GM23248 (cell line): ENCODE data around the gene DOK3. TPM values are rescaled to one million over a fixed set of nuclear protein-coding genes. Genes with fewer than 3 reads are reported as not detected.

Experiments used
- DNase-seq: peaks from one replicate; pipeline ENCODE4 v3.0.0-alpha.2; 2015
- H2AFZ ChIP-seq: fragments of 200-600 bp; sonication (generic); 2 replicates; pipeline ENCODE4 v1.6.1; 2016; ENCODE audit warnings: antibody characterized with exemption
- H3F3A ChIP-seq: fragments of 200-600 bp; sonication (generic); 2 replicates; pipeline ENCODE4 v1.6.1; 2016; ENCODE audit warnings: mild to moderate bottlenecking, antibody characterized with exemption, mixed run types; ENCODE audit not compliant: insufficient read depth
- H3K27ac ChIP-seq: fragments of 200-600 bp; sonication (generic); 2 replicates; pipeline ENCODE4 v1.5.1; 2016; ENCODE audit warnings: mild to moderate bottlenecking
- H3K27me3 ChIP-seq: fragments of 200-600 bp; sonication (generic); replicated peaks from 2 replicates; pipeline ENCODE4 v1.6.1; 2016; ENCODE audit warnings: mild to moderate bottlenecking; ENCODE audit not compliant: insufficient read depth
- H3K36me3 ChIP-seq: fragments of 200-600 bp; sonication (generic); 2 replicates; pipeline ENCODE4 v1.6.1; 2016; ENCODE audit warnings: low read depth, mild to moderate bottlenecking
- H3K4me1 ChIP-seq: fragments of 200-600 bp; sonication (generic); 2 replicates; pipeline ENCODE4 v1.6.1; 2016; ENCODE audit warnings: mild to moderate bottlenecking; ENCODE audit not compliant: insufficient read depth
- H3K4me2 ChIP-seq: fragments of 200-600 bp; sonication (generic); one replicate; pipeline ENCODE4 v1.6.1; 2016; ENCODE audit warnings: mild to moderate bottlenecking; ENCODE audit not compliant: unreplicated experiment
- H3K4me3 ChIP-seq: fragments of 200-600 bp; sonication (generic); 2 replicates; pipeline ENCODE4 v1.5.1; 2016; ENCODE audit warnings: mild to moderate bottlenecking
- H3K79me2 ChIP-seq: fragments of 200-600 bp; sonication (generic); 2 replicates; pipeline ENCODE4 v1.6.1; 2016; ENCODE audit warnings: mild to moderate bottlenecking; ENCODE audit not compliant: insufficient read depth
- H3K9ac ChIP-seq: fragments of 200-600 bp; sonication (generic); 2 replicates; pipeline ENCODE4 v1.6.1; 2016; ENCODE audit warnings: mild to moderate bottlenecking
- H3K9me2 ChIP-seq: fragments of 200-600 bp; sonication (generic); 2 replicates; pipeline ENCODE4 v1.6.1; 2016; ENCODE audit warnings: mixed run types, mild to moderate bottlenecking, moderate library complexity; ENCODE audit not compliant: insufficient read depth
- H3K9me3 ChIP-seq: fragments of 200-600 bp; sonication (generic); one replicate; pipeline ENCODE4 v1.6.1; 2017; ENCODE audit warnings: low read depth
- H4K20me1 ChIP-seq: fragments of 200-600 bp; sonication (generic); 2 replicates; pipeline ENCODE4 v1.6.0; 2016; ENCODE audit not compliant: insufficient read depth
- EZH2 ChIP-seq: fragments of 200-600 bp; sonication (generic); IDR thresholded peaks from 2 replicates; pipeline ENCODE4 v1.6.1; 2018; ENCODE audit warnings: antibody characterized with exemption, mild to moderate bottlenecking; ENCODE audit not compliant: insufficient read depth, poor library complexity, severe bottlenecking
- EZH2phosphoT487 ChIP-seq: fragments of 200-600 bp; sonication (generic); IDR thresholded peaks from 2 replicates; pipeline ENCODE4 v1.6.1; 2018; ENCODE audit warnings: antibody characterized with exemption, moderate library complexity, mild to moderate bottlenecking, low read depth; ENCODE audit not compliant: insufficient read depth
- WGBS, 2 experiments: methylation state at CpG; one replicate each; pipeline ENCODE4 v1.1.6; 2015 to 2017; ENCODE audit warnings: low lambda C conversion rate in 2 of 2, low coverage in 1 of 2; ENCODE audit errors: missing lambda C conversion rate in 2 of 2; 5-methylcytosine and 5-hydroxymethylcytosine counted together
- in situ Hi-C: fragments of 300-500 bp; cut with MboI; formaldehyde crosslinking; loops from 2 replicates; pipeline ENCODE4 v1.15.0; 2020
- polyA plus RNA-seq: library from polyadenylated mRNA; unstranded; fragments of >200 nt; fragmentation: Nextera tagmentation; extraction: Ambion mirVana; gene quantifications from 2 replicates; pipeline ENCODE4 v1.2.1, GENCODE V29; 2016
- total RNA-seq: library from RNA; depleted of rRNA; stranded (reverse); fragments of >200 nt; shearing (Covaris generic); gene quantifications from 2 replicates; pipeline ENCODE4 v1.2.3, GENCODE V29; 2014; rRNA removed

The DOK3 gene, protein sequence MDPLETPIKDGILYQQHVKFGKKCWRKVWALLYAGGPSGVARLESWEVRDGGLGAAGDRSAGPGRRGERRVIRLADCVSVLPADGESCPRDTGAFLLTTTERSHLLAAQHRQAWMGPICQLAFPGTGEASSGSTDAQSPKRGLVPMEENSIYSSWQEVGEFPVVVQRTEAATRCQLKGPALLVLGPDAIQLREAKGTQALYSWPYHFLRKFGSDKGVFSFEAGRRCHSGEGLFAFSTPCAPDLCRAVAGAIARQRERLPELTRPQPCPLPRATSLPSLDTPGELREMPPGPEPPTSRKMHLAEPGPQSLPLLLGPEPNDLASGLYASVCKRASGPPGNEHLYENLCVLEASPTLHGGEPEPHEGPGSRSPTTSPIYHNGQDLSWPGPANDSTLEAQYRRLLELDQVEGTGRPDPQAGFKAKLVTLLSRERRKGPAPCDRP
- 0.25 and 0.97 TPM in 2 replicates for total RNA-seq
- polyA plus RNA-seq, result 0.76 and 0.80 TPM in 2 replicates

DNA sequence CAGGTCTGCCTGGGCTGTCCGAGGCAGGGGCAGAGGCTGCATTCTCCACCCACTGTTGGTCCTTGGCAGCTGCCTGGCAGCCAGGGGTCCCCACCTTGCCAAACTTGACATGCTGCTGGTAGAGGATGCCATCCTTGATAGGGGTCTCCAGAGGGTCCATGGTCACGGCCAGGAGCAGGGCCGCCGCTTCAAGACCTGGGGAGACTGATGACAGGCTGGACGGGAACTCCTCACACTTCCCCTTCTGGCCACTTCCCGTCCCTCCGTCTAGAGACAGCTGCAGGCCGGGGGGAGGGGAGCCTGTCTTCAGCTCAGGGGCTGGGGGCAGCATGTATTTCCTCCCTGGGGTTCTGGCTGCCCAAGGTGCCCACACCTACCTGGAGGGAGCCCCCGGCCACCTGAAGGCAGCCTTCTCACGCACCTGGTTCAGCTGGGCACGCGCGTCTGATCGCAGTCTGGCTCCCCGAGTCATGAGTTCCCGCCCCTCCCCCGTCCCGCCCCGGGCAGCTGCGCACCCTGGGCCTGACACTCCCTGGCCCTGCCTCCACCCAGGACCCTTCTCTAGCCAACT is at the start of gene DOK3:
TSS of gene DOK3 (minus strand) at position 446 of the 571 bp plus-strand sequence. CDS start at position 160, 286 bp downstream.
- H3K4me3 ChIP-seq, result no peak within 1 kb of the TSS

DNA sequence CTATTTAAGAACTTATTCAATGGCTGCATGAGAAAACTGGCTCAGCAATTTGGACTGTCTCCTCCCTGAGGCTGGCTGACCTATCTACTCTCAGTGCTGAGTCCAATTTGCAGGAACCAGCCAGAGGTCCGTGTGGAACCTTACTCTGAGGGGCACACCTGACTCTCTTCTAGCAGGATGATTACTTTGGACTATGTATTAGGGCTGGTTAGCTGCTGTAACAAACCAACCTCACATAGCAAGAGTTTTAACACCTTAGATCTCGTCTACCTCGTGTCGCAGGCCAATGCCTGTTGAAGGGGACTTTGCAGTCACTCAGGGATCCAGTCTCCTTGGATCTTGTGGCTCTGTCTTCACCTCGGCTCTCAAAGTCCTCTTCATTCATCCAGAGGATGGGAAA is 48.2 kb upstream of the DOK3 start:
- Histone ChIP-seq H3K9me3 (no peaks in the 10 kb centered on the region), H3K27me3 (no peaks in the 10 kb centered on the region; the same call in 1 of the 2 replicates), H2AFZ (no peak overlapping the region), H3K4me2 (no peak overlapping the region), H4K20me1 (no peaks in the 10 kb centered on the region), H3K4me3 (no peak overlapping the region), H3K27ac (no peak overlapping the region), H3K36me3 (no peaks in the 10 kb centered on the region), H3K79me2 (peaks cover 18% of the 10 kb centered on the region), H3K9me2 (no peaks in the 10 kb centered on the region), H3K4me1 (peaks cover 7% of the 10 kb centered on the region), H3F3A (peaks cover 4% of the 10 kb centered on the region; the same call in 1 of the 2 replicates), H3K9ac (no peak overlapping the region)
- 74 to 85% methylated on average over 5 of the region's 5 CpGs for WGBS, 2 experiments
- DNase-seq, result no peak
- in situ Hi-C loops, result no loop called here
- TF ChIP-seq EZH2 (no peak), EZH2phosphoT487 (no peak)

More for the DNA sequence above, at the start of gene DOK3:
- 61 to 66% methylated on average over 8 to 17 of the region's 20 CpGs for WGBS, 2 experiments
- H3K9ac ChIP-seq, result no peak within 1 kb of the TSS
- H3K27me3 ChIP-seq, result no peaks in the 10 kb centered on the region
- TF ChIP-seq EZH2 (no peak), EZH2phosphoT487 (no peak)
- no peaks in the 10 kb centered on the region; the same call in 1 of the 2 replicates for H3K36me3 ChIP-seq
- H3K9me3 ChIP-seq, result no peaks in the 10 kb centered on the region
- H4K20me1 ChIP-seq, result no peaks in the 10 kb centered on the region
- H3K4me1 ChIP-seq, result no peaks in the 10 kb centered on the region
- no peaks in the 10 kb centered on the region for H3K9me2 ChIP-seq
- no peak within 1 kb of the TSS for H3K27ac ChIP-seq
- no peaks in the 10 kb centered on the region for H3F3A ChIP-seq
- no peak within 1 kb of the TSS for H2AFZ ChIP-seq
- H3K79me2 ChIP-seq, result peaks cover 6% of the 10 kb centered on the region
- DNase-seq, result no peak
- no peak within 1 kb of the TSS for H3K4me2 ChIP-seq
- in situ Hi-C loops, result no loop called here

DNA sequence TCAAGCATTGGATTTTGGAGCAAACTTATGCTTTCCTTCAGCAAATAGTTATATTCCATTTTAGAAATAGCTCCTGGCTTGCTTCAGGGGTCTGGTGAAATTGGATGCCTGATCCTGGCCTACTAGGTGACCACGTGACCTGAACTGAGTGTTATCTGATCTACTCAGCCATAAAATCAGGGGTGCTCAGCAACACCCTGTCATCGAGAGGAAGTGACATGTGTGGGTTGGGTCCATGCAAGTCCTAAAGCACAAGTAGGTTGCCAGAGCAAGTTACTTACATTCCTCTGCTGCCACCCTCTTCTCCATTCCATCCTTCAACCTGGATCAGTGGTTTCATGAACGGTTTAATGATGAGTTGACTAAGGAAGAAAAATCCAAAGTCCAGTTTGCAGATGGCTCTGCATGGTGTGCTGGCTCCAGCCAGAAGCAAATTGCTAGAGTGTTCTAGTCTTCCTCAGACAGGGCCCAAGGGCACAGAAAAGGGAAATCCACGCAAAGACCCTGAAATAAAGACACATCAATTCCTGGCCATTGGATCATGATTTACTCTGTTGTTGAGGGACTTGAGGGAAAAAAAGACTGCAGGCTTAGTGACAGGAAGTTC is 47.5 kb upstream of the DOK3 start:
- Histone ChIP-seq H3K4me3 (no peak overlapping the region), H3K4me2 (no peak overlapping the region), H3K79me2 (peaks cover 24% of the 10 kb centered on the region), H3K9ac (no peak overlapping the region), H3K36me3 (no peaks in the 10 kb centered on the region), H2AFZ (no peak overlapping the region), H3F3A (peaks cover 11% of the 10 kb centered on the region; the same call in 1 of the 2 replicates), H4K20me1 (peaks cover under 1% of the 10 kb centered on the region), H3K9me3 (no peaks in the 10 kb centered on the region), H3K4me1 (peaks cover 13% of the 10 kb centered on the region), H3K27ac (no peak overlapping the region), H3K27me3 (no peaks in the 10 kb centered on the region), H3K9me2 (no peaks in the 10 kb centered on the region)
- DNase-seq, result no peak
- TF ChIP-seq EZH2phosphoT487, result no peak
- no peak for TF ChIP-seq EZH2
- in situ Hi-C loops, result no loop called here
- WGBS, 2 experiments, result 34 to 41% methylated on average over 4 of the region's 4 CpGs

DNA sequence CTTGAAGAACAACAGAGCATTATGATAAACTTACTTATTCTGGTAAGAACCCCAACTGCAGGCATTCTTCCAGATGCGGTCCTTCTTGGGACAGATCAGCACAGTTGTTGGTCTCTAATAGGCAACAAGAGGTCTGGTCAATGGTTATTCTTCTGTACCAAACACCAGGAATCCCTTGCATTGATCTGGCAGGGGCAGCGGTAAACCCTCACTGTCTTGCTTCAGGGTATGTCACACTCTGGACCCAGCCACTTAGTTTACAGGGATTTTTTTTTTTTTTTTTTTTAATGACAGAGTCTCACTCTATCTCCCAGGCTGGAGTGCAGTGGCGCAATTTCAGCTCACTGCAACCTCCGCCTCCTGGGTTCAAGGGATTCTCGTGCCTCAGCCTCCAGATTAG is 46.0 kb upstream of the DOK3 start:
- Histone ChIP-seq H3K27ac (no peak overlapping the region), H3K9me2 (no peaks in the 10 kb centered on the region), H2AFZ (no peak overlapping the region), H3K9ac (no peak overlapping the region), H3K4me2 (no peak overlapping the region), H3K79me2 (peaks cover 39% of the 10 kb centered on the region), H3K4me3 (no peak overlapping the region), H3K9me3 (no peaks in the 10 kb centered on the region), H3K36me3 (0 out of 2 replicates have a peak, but pooled peaks cover 4% of the 10 kb centered on the region), H3K4me1 (peaks cover 16% of the 10 kb centered on the region), H3F3A (peaks cover 16% of the 10 kb centered on the region), H3K27me3 (no peaks in the 10 kb centered on the region), H4K20me1 (peaks cover 5% of the 10 kb centered on the region)
- WGBS, 2 experiments, result 97 to 99% methylated on average over 5 of the region's 5 CpGs
- in situ Hi-C loops, result no loop called here
- DNase-seq, result no peak
- TF ChIP-seq EZH2 (no peak), EZH2phosphoT487 (no peak)
